DND-41 (cell line): ENCODE measurements around the gene CDHR2.

Source experiments
- ATAC-seq: fragments of 200-7000 bp; cut with Tn5 transposase; 3 replicates; pipeline ENCODE4 v1.9.1; 2021; ENCODE audit warnings: low read depth; ENCODE audit not compliant: insufficient read depth
- DNase-seq: peaks from one replicate; pipeline ENCODE4 v3.0.0-alpha.2; 2020
- H2AFZ ChIP-seq: 2 replicates; pipeline ENCODE4 v1.6.0; 2012; ENCODE audit warnings: low read depth, low read length
- H3K27ac ChIP-seq: 2 replicates; pipeline ENCODE4 v1.5.1; 2012; ENCODE audit warnings: low read length, inconsistent platforms
- H3K27me3 ChIP-seq: fragments of 200-600 bp; sonication (generic); 2 replicates; pipeline ENCODE4 v1.6.0; 2012; ENCODE audit warnings: low read length, mild to moderate bottlenecking, inconsistent platforms; ENCODE audit not compliant: insufficient read depth, poor library complexity
- H3K36me3 ChIP-seq: 2 replicates; pipeline ENCODE4 v1.5.1; 2012; ENCODE audit warnings: low read length, inconsistent platforms; ENCODE audit not compliant: insufficient read depth
- H3K4me1 ChIP-seq: 2 replicates; pipeline ENCODE4 v1.5.1; 2012; ENCODE audit warnings: mild to moderate bottlenecking, low read length; ENCODE audit not compliant: insufficient read depth
- H3K4me2 ChIP-seq: 2 replicates; pipeline ENCODE4 v1.6.0; 2012; ENCODE audit warnings: mild to moderate bottlenecking, moderate library complexity, low read length, inconsistent platforms; ENCODE audit not compliant: insufficient read depth
- H3K4me3 ChIP-seq, 2 experiments: fragments of 200-600 bp in 1 of 2; shearing (Covaris generic) in 1 of 2; 2 replicates each; pipeline ENCODE4 v1.5.1; 2012 to 2016; ENCODE audit warnings: inconsistent platforms in 2 of 2, low read length in 2 of 2, mild to moderate bottlenecking in 2 of 2, low read depth in 1 of 2, moderate library complexity in 1 of 2
- H3K79me2 ChIP-seq: 2 replicates; pipeline ENCODE4 v1.6.0; 2012; ENCODE audit warnings: low read length, inconsistent platforms; ENCODE audit not compliant: insufficient read depth
- H3K9ac ChIP-seq: 2 replicates; pipeline ENCODE4 v1.6.0; 2012; ENCODE audit warnings: low read depth, mild to moderate bottlenecking, inconsistent platforms, low read length, moderate library complexity
- H3K9me3 ChIP-seq: 2 replicates; pipeline ENCODE4 v1.5.1; 2012; ENCODE audit warnings: low read length, moderate library complexity, mild to moderate bottlenecking, inconsistent platforms; ENCODE audit not compliant: insufficient read depth, severe bottlenecking
- H4K20me1 ChIP-seq: 2 replicates; pipeline ENCODE4 v1.6.0; 2012; ENCODE audit warnings: low read length; ENCODE audit not compliant: insufficient read depth
- EZH2 ChIP-seq: IDR thresholded peaks from 3 replicates; pipeline ENCODE4 v1.6.1; 2012; ENCODE audit warnings: borderline replicate concordance, low read depth, mild to moderate bottlenecking, moderate library complexity, low read length, inconsistent platforms; ENCODE audit not compliant: severe bottlenecking
- TF ChIP-seq, protein P1 (sequence below): IDR thresholded peaks from 2 replicates; pipeline ENCODE4 v1.5.1; 2012; ENCODE audit warnings: borderline replicate concordance, low read length, moderate library complexity, mild to moderate bottlenecking; ENCODE audit not compliant: poor library complexity, severe bottlenecking; ENCODE audit errors: extremely low read depth

CDHR2 gene

DNA sequence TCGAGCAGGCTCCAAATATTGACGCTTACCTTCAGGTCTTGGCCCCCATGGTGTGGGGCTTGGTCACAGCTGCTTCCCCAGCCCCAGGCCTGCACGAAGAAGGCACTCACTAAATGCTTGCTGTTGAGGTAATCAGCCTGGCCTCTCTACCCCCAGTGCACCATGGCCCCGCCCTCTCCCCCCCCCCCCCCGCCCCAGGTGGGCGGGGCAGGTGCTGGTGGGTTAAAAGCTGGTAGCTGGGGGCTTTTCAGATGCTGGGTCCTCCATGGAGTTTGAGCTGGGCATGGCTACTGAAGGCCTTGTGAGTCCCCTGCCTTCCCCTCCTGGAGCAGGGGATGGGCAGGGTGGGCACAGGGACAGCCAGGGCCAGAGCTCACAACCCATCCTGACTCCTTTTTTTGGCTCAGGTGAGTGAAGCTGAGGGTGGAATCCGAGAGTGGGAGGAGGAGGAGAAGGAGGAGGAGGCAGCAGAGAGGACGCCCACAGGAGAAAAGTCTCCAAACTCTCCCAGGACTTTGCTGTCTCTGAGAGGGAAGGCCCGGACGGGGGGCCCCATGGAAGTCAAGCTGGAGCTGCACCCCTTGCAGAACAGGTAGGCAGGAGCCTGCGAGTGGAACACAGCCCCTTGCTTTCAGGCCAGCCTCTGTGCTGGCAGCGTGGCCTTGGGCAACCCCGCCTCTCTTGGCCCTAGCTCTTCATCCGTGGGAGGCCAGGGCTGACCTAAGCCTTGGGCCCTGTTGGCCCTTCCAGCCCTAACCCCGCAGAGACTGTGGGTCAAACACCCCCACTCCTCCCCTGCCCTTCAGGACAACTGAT lies 93.7 kb downstream of the CDHR2 start:
- Histone ChIP-seq H4K20me1 (no peaks in the 10 kb centered on the region), H3K9ac (no peak overlapping the region), H3K27ac (no peak overlapping the region), H3K79me2 (peaks cover 7% of the 10 kb centered on the region), H3K9me3 (no peaks in the 10 kb centered on the region), H3K36me3 (no peaks in the 10 kb centered on the region), H3K4me3 (no peak overlapping the region), H3K27me3 (no peaks in the 10 kb centered on the region), H2AFZ (no peak overlapping the region), H3K4me1 (peaks cover 16% of the 10 kb centered on the region), H3K4me2 (no peak overlapping the region)
- ATAC-seq (no peak), DNase-seq (no peak)
- no peak for TF ChIP-seq EZH2
- TF ChIP-seq, protein P1, sequence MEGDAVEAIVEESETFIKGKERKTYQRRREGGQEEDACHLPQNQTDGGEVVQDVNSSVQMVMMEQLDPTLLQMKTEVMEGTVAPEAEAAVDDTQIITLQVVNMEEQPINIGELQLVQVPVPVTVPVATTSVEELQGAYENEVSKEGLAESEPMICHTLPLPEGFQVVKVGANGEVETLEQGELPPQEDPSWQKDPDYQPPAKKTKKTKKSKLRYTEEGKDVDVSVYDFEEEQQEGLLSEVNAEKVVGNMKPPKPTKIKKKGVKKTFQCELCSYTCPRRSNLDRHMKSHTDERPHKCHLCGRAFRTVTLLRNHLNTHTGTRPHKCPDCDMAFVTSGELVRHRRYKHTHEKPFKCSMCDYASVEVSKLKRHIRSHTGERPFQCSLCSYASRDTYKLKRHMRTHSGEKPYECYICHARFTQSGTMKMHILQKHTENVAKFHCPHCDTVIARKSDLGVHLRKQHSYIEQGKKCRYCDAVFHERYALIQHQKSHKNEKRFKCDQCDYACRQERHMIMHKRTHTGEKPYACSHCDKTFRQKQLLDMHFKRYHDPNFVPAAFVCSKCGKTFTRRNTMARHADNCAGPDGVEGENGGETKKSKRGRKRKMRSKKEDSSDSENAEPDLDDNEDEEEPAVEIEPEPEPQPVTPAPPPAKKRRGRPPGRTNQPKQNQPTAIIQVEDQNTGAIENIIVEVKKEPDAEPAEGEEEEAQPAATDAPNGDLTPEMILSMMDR = no peak

DNA sequence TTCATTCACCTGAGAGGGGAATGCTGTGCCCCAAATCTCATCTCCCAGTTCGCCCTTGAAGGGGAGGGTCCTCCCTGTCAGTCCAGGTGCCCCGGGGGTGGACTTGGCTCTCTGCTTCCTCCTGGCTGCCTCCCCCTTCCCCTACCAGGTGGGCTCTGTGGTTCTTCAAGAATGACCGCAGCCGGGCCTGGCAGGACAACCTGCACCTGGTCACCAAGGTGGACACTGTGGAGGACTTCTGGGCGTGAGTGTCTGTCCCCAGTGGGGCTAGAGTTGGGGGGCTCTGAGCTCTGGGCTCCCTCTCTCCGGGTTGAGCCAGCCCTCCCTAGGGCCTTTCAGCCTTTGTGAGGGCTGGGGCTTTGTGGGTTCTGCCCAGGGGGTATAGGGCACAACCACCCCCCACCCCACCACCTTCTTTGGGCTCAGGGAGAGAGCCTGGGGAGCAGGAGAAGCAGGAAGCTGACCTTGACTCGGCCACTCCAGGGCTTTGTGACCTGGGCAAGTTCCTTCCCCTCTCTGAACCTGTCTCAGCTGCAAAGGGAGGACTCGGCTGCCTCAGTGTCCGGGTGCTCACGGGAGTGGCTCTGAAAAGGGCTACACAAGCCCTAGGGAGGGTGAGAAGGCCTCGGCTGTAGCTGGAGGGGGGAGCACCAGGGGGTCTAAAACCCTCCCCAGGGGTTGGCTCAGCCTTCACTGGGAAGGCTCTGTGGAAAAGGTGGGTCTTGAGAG lies 94.5 kb downstream of the CDHR2 start:
- H3K4me3 ChIP-seq = no peak overlapping the region
- no peaks in the 10 kb centered on the region for H3K9me3 ChIP-seq
- peaks cover 3% of the 10 kb centered on the region; the same call in 1 of the 2 replicates for H4K20me1 ChIP-seq
- TF ChIP-seq, protein P1 = no peak
- TF ChIP-seq EZH2 = no peak
- H3K4me2 ChIP-seq = no peak overlapping the region
- H3K79me2 ChIP-seq = peaks cover 14% of the 10 kb centered on the region
- H3K27ac ChIP-seq = no peak overlapping the region
- ATAC-seq (no peak), DNase-seq (no peak)
- H3K36me3 ChIP-seq = no peaks in the 10 kb centered on the region
- no peak overlapping the region for H3K9ac ChIP-seq
- H3K4me1 ChIP-seq = peaks cover 24% of the 10 kb centered on the region
- no peak overlapping the region for H2AFZ ChIP-seq
- H3K27me3 ChIP-seq = no peaks in the 10 kb centered on the region

DNA sequence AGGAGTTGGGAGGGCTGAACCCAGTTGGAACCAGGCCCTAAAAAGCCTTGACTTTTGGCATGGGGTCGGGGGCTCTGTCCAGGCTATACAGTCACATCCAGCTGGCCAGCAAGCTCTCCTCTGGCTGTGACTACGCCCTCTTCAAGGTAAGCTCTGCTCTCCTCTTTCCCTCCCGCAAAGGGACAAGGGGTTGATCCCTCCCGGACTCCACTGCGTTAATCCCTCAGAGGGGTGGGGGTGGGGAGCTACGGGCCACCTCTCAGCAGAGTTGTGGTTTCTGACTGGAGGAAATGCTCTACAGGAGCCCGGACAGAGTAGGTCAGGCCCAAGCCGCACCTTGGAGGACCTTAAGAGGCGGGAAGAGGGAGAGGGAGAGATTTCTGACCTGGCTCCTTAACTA lies 95.2 kb downstream of the CDHR2 start:
- no peak overlapping the region for H3K4me2 ChIP-seq
- no peaks in the 10 kb centered on the region for H3K9me3 ChIP-seq
- peaks cover 30% of the 10 kb centered on the region for H3K4me1 ChIP-seq
- H3K79me2 ChIP-seq = peaks cover 14% of the 10 kb centered on the region
- no peak overlapping the region for H3K9ac ChIP-seq
- no peaks in the 10 kb centered on the region for H3K27me3 ChIP-seq
- no peak overlapping the region for H3K27ac ChIP-seq
- DNase-seq (no peak), ATAC-seq (no peak)
- no peaks in the 10 kb centered on the region for H3K36me3 ChIP-seq
- TF ChIP-seq, protein P1 = no peak
- TF ChIP-seq EZH2 = no peak
- H4K20me1 ChIP-seq = peaks cover 3% of the 10 kb centered on the region; the same call in 1 of the 2 replicates
- H3K4me3 ChIP-seq = no peak overlapping the region
- no peak overlapping the region for H2AFZ ChIP-seq
